HL-60/S4 (cell line): Measurements from ENCODE around the gene XPO6.

Experiments used
- in situ Hi-C: fragments of 300-500 bp; cut with MboI; formaldehyde crosslinking; loops from 2 replicates; pipeline ENCODE4 v1.14.3; 2022; ENCODE audit warnings: low sequenced_read_pairs

The XPO6 gene

GRCh38 chr16:28186752-28187151 is 25.0 kb downstream of the XPO6 start:
- in situ Hi-C loops: no loop called here

DNA sequence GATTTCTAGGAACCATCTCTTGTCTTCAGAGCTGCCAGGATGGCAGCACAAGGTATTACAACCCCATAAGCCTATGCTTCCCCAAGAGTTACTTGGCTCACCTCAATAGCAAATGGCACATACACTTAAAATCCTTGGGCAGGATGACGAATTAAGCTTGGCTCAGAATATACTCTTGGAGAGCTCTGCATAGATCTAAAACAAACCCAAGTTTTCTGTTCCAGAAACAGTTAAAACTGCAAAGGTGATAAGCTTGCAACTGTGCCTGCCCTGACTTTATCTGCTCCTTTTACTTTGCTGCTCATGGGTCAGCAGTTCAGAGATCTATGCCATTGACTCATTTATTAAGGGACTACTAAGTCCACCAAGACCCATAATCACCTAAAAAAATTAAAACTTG is 26.1 kb downstream of the XPO6 start:
- in situ Hi-C loops: no loop called here

- in situ Hi-C loops: no loop called here
These were observed 27.1 kb downstream of the XPO6 start for GRCh38 chr16:28184625-28185024.

DNA sequence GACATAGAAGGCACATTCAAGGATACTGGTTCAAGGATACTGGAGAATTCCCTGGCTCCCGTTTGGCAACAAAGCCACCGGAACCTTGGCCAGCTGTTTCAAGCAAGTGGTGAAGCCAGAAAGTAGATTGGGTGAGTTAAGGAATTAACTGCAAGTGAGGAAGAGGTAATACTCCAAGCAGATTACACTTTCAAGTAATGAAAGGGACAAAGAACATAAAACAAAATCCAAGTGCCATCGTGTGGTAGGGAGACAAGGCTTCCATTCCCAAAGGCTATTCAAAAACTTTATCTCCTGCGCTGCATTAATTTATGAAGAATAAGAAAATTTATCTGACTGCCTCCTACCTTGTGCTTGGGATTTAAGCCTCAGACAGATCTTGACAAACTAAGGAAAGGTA is 27.8 kb downstream of the XPO6 start:
- in situ Hi-C loops: no loop called here

DNA sequence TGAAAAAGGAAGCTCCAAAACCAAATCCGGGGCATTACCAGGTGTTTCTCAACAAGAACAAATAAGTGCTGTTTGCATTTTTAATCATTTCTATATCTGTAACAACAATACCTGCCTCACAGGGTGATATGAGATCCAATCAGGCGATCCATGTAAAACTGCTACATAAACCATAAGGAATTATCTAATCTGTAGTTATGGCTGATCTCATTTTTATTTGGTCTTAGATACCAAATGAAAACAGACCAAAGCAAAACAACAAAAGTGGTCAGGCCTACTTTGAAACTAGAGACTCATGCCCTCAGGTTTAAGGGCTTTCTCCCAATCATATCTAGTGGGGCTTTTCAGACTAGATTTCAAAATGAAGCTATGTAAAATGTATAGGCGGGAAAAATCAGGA is 28.3 kb downstream of the XPO6 start:
- in situ Hi-C loops: no loop called here

DNA sequence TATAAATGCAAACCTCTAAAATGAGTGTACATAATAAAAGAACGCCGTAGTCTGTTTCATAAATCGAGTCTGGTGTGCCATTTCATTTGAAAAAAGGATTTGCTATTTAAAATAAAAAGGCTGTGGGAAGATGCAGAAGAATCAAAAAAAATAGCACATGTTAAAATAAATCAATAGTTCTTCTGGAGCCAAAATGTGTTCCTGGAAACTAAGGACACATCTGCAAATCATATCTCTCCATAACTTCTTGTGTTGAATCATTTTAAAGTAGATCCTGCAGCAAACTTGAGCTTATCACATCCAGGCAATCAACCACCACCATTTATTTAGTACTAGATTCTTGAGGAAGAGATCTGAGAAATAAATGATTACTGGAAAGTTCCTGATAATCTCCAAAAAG is 29.0 kb downstream of the XPO6 start:
- in situ Hi-C loops: no loop called here

GRCh38 chr16:28182183-28182582 is 29.6 kb downstream of the XPO6 start:
- in situ Hi-C loops: no loop called here

GRCh38 chr16:28181515-28181914 is 30.2 kb downstream of the XPO6 start:
- in situ Hi-C loops: no loop called here

DNA sequence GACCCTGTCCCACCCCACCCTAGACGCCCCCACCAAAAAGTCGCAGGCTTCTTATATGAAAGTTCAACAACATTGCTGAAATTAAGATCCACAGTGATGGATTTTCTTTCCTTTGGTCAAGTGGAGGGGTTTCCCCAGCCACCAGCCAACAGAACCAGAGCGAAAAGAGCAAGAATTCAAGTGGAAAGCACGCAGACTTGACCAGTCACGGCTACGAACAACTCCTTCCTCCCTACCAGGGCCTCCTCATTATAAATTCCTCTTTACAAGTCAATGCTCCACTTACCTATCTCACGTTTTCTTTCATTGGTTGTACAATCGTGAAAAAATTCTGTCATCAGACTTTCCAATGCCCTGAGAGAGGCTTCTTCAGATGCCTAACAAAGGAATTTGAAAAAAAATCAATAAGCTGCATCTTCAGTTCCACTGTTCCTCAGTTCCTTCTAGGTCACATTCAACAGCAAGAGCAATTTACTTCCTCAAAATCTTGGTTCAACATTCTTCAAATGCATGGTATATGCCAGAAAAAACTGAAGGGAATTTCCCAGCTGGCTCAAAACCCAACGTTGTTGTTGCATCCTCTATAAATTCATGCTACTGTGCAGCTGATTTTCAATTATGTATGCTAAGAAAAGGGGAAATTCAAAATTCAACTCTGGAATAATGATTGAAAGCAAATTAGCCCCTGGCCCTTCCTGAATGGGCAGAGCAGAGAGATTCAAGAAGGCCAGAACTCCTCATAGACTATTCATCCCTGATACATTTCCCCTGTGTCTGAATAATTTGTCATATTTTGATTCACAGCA is 30.9 kb downstream of the XPO6 start:
- in situ Hi-C loops: no loop called here

- in situ Hi-C loops: no loop called here
These were observed 32.4 kb downstream of the XPO6 start for GRCh38 chr16:28179354-28179753.

DNA sequence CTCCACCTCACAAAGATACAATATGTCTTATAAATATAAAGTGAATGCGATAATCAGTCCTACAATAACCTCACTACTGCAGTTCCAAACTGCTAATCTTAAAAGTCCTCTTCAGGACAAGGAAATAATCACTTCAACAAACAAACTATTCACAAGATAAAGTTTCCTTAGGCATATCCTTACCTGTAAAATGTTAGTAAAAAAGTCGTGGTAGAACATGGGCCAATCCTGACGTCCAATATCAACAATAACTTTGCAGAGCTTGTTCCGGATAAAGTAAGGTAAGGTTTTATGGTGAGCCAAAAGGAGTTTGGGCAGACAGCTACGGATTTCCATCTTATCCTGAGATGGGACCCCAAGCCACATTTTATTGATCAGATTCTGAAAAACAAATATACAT is 36.0 kb downstream of the XPO6 start:
- in situ Hi-C loops: no loop called here

- in situ Hi-C loops: no loop called here
These were observed 39.4 kb downstream of the XPO6 start for GRCh38 chr16:28172336-28172735.

- in situ Hi-C loops: no loop called here
These were observed 39.9 kb downstream of the XPO6 start for GRCh38 chr16:28171816-28172215.

DNA sequence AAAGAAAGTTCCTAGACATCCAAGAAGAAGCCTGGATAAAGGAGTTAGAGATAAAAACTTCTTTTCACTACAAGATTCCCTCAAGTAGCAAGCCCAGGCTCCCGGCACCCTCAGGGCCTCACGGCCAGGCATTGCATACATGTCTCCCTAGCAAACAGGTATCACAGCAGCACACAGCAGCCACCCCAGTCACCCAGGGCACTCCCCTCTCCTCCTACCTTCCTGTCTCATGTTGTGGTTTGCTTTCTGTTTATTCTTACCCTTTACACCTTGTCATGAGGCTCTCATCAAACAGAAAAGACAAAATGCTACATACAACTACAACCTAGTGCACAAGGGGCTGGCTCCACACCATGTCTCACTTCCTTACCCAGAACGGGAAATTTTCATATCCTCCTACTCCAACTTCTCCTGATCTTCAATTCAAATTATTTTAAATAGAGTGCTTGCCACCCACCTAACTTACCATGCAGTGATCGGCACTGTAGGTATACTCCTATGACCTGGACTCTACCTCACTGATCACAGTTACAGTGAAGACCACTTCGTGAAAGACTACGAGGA is 42.7 kb downstream of the XPO6 start:
- in situ Hi-C loops: no loop called here

- in situ Hi-C loops: no loop called here
These were observed 44.0 kb downstream of the XPO6 start for GRCh38 chr16:28167730-28168129.

- in situ Hi-C loops: no loop called here
These were observed 44.5 kb downstream of the XPO6 start for GRCh38 chr16:28167221-28167620.

GRCh38 chr16:28166394-28167208 is 45.2 kb downstream of the XPO6 start:
- in situ Hi-C loops: no loop called here

DNA sequence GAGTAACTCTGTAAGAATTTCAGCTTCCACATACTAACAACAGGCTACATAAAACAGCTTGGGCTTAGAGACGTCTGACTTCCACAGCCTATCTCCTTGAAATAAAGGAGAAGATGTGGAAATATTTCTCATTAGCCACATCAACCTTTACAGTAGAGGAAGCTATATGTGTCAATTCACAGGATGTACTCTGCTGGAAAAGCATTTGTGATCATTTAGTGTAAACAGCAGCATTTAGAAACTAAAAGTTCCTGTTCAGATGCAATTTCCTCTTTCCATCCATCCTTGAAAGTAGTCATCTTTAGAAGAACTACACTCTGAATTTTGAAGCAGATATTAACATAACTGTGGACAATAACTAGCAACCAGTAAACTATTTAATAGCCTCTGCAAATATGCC is 46.2 kb downstream of the XPO6 start:
- in situ Hi-C loops: no loop called here

- in situ Hi-C loops: no loop called here
These were observed 47.6 kb downstream of the XPO6 start for GRCh38 chr16:28164140-28164539.

DNA sequence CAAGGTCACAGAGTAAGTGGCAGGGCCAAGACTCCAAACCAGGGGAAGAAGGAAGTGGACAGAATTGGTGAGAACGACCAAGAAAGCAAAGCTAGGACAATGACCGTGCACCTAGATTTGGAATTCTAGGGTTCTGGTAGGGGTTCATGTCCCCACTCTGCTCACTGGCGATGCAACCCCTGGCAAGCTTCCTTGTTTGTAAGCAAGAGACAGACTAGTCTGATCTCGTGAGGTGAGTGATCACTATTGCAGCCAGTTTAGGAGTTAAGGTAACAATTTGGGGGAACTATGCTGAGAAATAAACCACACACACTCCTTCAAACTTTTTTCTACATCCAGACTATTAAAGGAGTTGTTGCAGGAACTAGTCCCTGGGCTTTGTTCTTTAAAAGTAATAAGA is 48.1 kb downstream of the XPO6 start:
- in situ Hi-C loops: no loop called here

DNA sequence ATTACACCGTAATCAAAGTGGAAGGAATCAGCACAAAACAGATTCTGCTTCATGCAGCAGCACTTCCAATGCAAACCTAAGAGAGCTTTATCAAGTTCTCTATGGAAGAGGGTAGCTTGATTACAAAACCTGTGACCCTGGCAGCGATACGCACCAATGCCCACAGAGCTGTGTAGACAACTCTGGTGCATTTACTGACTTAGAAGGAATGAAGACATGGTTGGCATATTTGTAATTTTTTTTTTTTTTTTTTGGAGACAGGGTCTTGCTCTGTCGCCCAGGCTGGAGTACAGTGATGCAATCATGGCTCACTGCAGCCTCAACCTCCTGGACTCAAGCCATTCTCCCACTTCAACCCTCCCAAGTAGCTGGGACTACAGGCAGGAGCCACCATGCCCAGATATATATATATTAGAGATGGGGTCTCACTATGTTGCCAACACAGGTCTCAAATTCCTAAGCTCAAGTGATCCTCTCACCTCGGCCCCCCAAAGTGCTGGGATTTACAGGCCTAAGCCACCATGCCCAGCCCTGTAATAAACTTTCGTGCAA is 49.4 kb downstream of the XPO6 start:
- in situ Hi-C loops: no loop called here

- in situ Hi-C loops: no loop called here
These were observed 50.1 kb downstream of the XPO6 start for GRCh38 chr16:28161626-28162025.
